Caco-2 (cell line): ENCODE data around the gene VTI1A. TPM values are rescaled to one million over a fixed set of nuclear protein-coding genes. Genes with fewer than 3 reads are reported as not detected.

Experiments used
- BruUV-seq: library from RNA; stranded (reverse); fragments of 400-500 nt; replicated peaks from 2 replicates; lab custom pipeline; 2021; lab: Mats Ljungman, UMichigan
- CTCF ChIA-PET: fragments of 300-600 bp; sonication (Branson Sonifier 250); formaldehyde crosslinking; loops from one replicate; lab custom pipeline; 2022; ENCODE audit warnings: antibody characterized with exemption; lab: Charles Lee
- POLR2A ChIA-PET: fragments of 300-600 bp; sonication (Branson Sonifier 250); formaldehyde crosslinking; loops from one replicate; lab custom pipeline; 2022; ENCODE audit warnings: antibody characterized with exemption; lab: Charles Lee
- DNase-seq, 2 experiments: peaks; one replicate each; pipeline versions ENCODE4 v3.0.0 to v3.0.0-alpha.2; 2020 to 2022
- H3K27me3 ChIP-seq: replicated peaks from 2 replicates; pipeline ENCODE4 v1.6.0; 2011; ENCODE audit warnings: low read length; ENCODE audit not compliant: control insufficient read depth, insufficient read depth
- H3K36me3 ChIP-seq: 2 replicates; pipeline ENCODE4 v1.5.1; 2011; ENCODE audit warnings: low read length; ENCODE audit not compliant: control insufficient read depth, insufficient read depth
- H3K4me1 ChIP-seq: fragments of 250-450 bp; sonication (Bioruptor Pico); 2 replicates; pipeline ENCODE4 v1.5.1; 2020; ENCODE audit warnings: mild to moderate bottlenecking
- H3K4me3 ChIP-seq: 2 replicates; pipeline ENCODE4 v1.5.1; 2011; ENCODE audit warnings: low read depth, mild to moderate bottlenecking, control low read depth, low read length
- H3K9me3 ChIP-seq: fragments of 250-450 bp; sonication (Bioruptor Pico); 2 replicates; pipeline ENCODE4 v1.5.1; 2020; ENCODE audit warnings: mild to moderate bottlenecking, moderate library complexity
- H3K27ac Mint-ChIP-seq: one replicate; pipeline ENCODE4 v1.8.0; 2022; ENCODE audit warnings: mixed read lengths; ENCODE audit not compliant: unreplicated experiment
- H3K27me3 Mint-ChIP-seq: one replicate; pipeline ENCODE4 v1.8.0; 2022; ENCODE audit warnings: mixed read lengths; ENCODE audit not compliant: insufficient read depth, unreplicated experiment
- H3K36me3 Mint-ChIP-seq: one replicate; pipeline ENCODE4 v1.8.0; 2022; ENCODE audit warnings: mild to moderate bottlenecking, mixed read lengths; ENCODE audit not compliant: insufficient read depth, unreplicated experiment
- H3K4me1 Mint-ChIP-seq: one replicate; pipeline ENCODE4 v1.8.0; 2022; ENCODE audit warnings: low read depth, mixed read lengths; ENCODE audit not compliant: unreplicated experiment
- H3K4me3 Mint-ChIP-seq: one replicate; pipeline ENCODE4 v1.8.0; 2022; ENCODE audit warnings: mild to moderate bottlenecking, moderate library complexity, mixed read lengths; ENCODE audit not compliant: unreplicated experiment
- H3K9me3 Mint-ChIP-seq: one replicate; pipeline ENCODE4 v1.8.0; 2022; ENCODE audit warnings: mixed read lengths; ENCODE audit not compliant: unreplicated experiment
- intact Hi-C: fragments of 100-400 bp; cut with micrococcal nuclease; formaldehyde crosslinking; loops from one replicate; pipeline ENCODE4 v1.10.0; 2022; ENCODE audit not compliant: unreplicated experiment
- total RNA-seq: library from RNA; stranded (reverse); gene quantifications from 2 replicates; pipeline ENCODE4 v1.2.3, GENCODE V29; 2022
- TF ChIP-seq, protein P1 (sequence below), 2 experiments: fragments of 200-600 bp in 1 of 2; IDR thresholded peaks; 1 replicate in 1 of 2; 2 replicates in 1 of 2; pipeline versions ENCODE4 v1.5.1 to v1.8.0; 2011 to 2022; ENCODE audit warnings: antibody characterized with exemption in 1 of 2, control low read depth in 1 of 2, inconsistent platforms in 1 of 2, low read depth in 1 of 2, low read length in 1 of 2, mild to moderate bottlenecking in 1 of 2, moderate library complexity in 1 of 2; ENCODE audit not compliant: insufficient read depth in 1 of 2, severe bottlenecking in 1 of 2, unreplicated experiment in 1 of 2

VTI1A gene
- total RNA-seq, 1 experiment from 2014 or later: 45.6 TPM

DNA sequence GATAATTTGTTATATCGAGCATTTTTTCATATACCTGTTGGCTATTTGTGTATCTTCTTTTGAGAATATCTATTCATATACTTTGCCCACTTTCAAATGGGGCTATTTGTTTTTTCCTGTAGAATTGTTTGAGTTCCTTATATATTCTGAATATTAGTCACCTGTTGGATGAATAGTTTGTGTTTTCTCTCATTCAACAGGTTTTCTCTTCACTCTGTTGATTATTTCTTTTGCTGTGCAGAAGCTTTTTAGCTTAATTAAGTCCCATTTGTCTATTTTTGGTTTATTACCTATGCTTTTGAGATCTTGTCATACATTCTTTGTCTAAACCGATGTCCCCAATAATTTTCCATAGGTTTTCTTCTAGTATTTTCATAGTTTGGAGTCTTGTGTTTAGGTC is 65.3 kb downstream of the VTI1A start:
- H3K27me3 Mint-ChIP-seq: no peaks in the 10 kb centered on the region
- H3K36me3 ChIP-seq: no peaks in the 10 kb centered on the region
- H3K4me1 Mint-ChIP-seq: peaks cover 6% of the 10 kb centered on the region
- no peak overlapping the region for H3K4me3 ChIP-seq
- H3K27ac Mint-ChIP-seq: no peak overlapping the region
- no peaks in the 10 kb centered on the region for H3K9me3 ChIP-seq
- DNase-seq: no peak
- H3K9me3 Mint-ChIP-seq: no peaks in the 10 kb centered on the region
- no peaks in the 10 kb centered on the region for H3K27me3 ChIP-seq
- TF ChIP-seq, protein P1, sequence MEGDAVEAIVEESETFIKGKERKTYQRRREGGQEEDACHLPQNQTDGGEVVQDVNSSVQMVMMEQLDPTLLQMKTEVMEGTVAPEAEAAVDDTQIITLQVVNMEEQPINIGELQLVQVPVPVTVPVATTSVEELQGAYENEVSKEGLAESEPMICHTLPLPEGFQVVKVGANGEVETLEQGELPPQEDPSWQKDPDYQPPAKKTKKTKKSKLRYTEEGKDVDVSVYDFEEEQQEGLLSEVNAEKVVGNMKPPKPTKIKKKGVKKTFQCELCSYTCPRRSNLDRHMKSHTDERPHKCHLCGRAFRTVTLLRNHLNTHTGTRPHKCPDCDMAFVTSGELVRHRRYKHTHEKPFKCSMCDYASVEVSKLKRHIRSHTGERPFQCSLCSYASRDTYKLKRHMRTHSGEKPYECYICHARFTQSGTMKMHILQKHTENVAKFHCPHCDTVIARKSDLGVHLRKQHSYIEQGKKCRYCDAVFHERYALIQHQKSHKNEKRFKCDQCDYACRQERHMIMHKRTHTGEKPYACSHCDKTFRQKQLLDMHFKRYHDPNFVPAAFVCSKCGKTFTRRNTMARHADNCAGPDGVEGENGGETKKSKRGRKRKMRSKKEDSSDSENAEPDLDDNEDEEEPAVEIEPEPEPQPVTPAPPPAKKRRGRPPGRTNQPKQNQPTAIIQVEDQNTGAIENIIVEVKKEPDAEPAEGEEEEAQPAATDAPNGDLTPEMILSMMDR (IDR thresholded peaks at IDR 0.05; ENCODE audit: insufficient read depth in 1 of 2, low read depth in 1 of 2, low read length in 1 of 2, severe bottlenecking in 1 of 2, unreplicated experiment in 1 of 2): no peak
- no peak overlapping the region for H3K4me3 Mint-ChIP-seq
- ChIA-PET CTCF (no interaction called here), POLR2A (no interaction called here)
- no TSS peak for BruUV-seq
- intact Hi-C loops: no loop called here
- no peaks in the 10 kb centered on the region for H3K36me3 Mint-ChIP-seq
- no peaks in the 10 kb centered on the region for H3K4me1 ChIP-seq

DNA sequence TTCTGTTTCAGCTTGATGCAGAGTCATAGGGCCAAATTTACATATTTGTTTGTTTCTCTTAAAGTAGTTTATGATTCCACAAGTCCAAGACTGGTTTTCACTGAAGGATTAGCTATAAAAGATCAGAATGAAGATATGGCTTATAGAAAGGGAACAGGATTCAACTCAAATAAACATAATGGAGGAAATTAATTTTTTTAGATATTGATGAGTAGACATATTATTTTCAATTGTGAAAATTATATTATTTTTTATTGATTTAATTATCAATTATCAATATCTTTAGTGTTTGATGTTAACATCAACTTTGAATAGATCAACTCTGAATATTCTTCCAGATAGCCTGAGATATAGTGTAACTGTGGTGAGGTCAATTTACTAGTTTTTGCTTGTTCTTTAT is 68.1 kb downstream of the VTI1A start:
- H3K4me3 ChIP-seq: no peak overlapping the region
- TF ChIP-seq, protein P1 (IDR thresholded peaks at IDR 0.05; ENCODE audit: insufficient read depth in 1 of 2, low read depth in 1 of 2, low read length in 1 of 2, severe bottlenecking in 1 of 2, unreplicated experiment in 1 of 2): no peak
- Mint-ChIP-seq H3K4me3 (no peak overlapping the region), H3K36me3 (no peaks in the 10 kb centered on the region), H3K4me1 (peaks cover 6% of the 10 kb centered on the region), H3K9me3 (no peaks in the 10 kb centered on the region), H3K27ac (no peak overlapping the region), H3K27me3 (no peaks in the 10 kb centered on the region)
- DNase-seq: no peak
- H3K36me3 ChIP-seq: no peaks in the 10 kb centered on the region
- ChIA-PET POLR2A (interaction anchor here (0.5 kb wide), 1 partner anchor 15 kb away, joined by 5 read pairs; no protein-coding TSS in a partner anchor), CTCF (no interaction called here)
- H3K9me3 ChIP-seq: no peaks in the 10 kb centered on the region
- BruUV-seq: no TSS peak
- no peaks in the 10 kb centered on the region for H3K27me3 ChIP-seq
- intact Hi-C loops: no loop called here
- H3K4me1 ChIP-seq: peaks cover 8% of the 10 kb centered on the region; the same call in 1 of the 2 replicates

DNA sequence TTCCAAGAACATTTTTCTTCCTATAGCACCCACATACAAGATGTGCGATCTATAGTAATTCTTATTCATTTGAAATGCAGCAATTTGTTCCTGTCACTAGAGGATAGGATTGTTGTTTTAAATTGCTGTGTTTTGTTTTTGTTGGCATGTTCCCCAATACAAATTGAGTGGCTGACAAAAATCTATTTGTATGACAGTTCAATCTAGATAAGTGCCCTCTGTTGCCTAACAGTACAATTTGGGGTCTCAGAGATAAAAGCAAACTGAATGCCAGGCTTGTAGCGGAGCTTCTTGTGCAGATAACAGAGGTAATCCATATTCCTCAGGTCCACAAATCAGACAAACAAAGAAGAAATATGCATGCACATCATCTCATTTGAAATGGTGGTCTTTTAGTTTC is 68.8 kb downstream of the VTI1A start:
- intact Hi-C loops: no loop called here
- Histone ChIP-seq H3K4me1 (peaks cover 9% of the 10 kb centered on the region; the same call in 1 of the 2 replicates), H3K9me3 (no peaks in the 10 kb centered on the region), H3K36me3 (no peaks in the 10 kb centered on the region), H3K4me3 (no peak overlapping the region), H3K27me3 (no peaks in the 10 kb centered on the region)
- ChIA-PET CTCF (no interaction called here), POLR2A (no interaction called here)
- Mint-ChIP-seq H3K4me3 (no peak overlapping the region), H3K36me3 (no peaks in the 10 kb centered on the region), H3K27ac (no peak overlapping the region), H3K27me3 (no peaks in the 10 kb centered on the region), H3K9me3 (no peaks in the 10 kb centered on the region), H3K4me1 (peaks cover 6% of the 10 kb centered on the region)
- no peak for DNase-seq
- TF ChIP-seq, protein P1 (IDR thresholded peaks at IDR 0.05; ENCODE audit: insufficient read depth in 1 of 2, low read depth in 1 of 2, low read length in 1 of 2, severe bottlenecking in 1 of 2, unreplicated experiment in 1 of 2): no peak
- no TSS peak for BruUV-seq
